GM18951 (cell line): ENCODE data around the gene RPP25L.

Source experiments
- POLR2A ChIP-seq: IDR thresholded peaks from 4 replicates; pipeline ENCODE4 v1.6.1; 2011; ENCODE audit warnings: mild to moderate bottlenecking; ENCODE audit not compliant: insufficient read length, insufficient read depth; ENCODE audit errors: extremely low read depth
- in situ Hi-C: fragments of 300-500 bp; cut with MboI; formaldehyde crosslinking; loops from one replicate; pipeline ENCODE4 v1.12.0; 2022; ENCODE audit warnings: low sequenced_read_pairs, mixed read lengths, inconsistent platforms; ENCODE audit not compliant: unreplicated experiment

Gene RPP25L

DNA sequence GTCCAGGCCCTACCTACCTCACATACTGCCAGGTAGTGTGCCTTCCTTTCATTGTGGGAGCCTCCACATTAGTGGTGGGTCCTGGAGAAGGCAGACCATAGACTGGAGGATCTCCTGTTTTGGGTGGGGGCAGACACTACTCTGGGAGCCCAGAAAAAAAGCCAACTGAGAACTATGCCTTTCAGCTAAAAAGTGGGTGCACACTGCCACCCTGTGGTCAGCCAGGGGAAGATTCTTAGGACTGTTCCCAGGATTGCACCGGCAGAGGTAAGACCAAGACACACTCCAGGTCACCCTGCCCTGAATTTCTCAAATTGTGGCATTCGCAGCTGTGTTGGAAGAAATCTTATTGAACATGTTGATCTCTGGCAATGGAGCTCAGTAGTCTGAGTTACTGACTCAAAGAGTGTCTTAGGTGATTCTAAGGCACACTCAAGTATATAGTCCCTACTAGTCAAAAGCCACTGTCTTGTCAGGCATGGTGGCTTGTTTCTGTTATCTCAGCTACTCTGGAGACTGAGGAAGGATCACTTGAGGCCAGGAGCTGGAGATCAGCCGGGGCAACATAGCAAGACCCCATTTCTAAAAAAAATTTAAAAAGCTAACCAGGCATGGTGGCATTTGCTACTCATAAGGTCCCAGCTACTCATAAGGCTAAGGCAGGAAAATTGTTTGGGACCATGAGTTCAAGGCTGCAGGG lies 22.1 kb upstream of the RPP25L start:
- in situ Hi-C loops: no loop called here

DNA sequence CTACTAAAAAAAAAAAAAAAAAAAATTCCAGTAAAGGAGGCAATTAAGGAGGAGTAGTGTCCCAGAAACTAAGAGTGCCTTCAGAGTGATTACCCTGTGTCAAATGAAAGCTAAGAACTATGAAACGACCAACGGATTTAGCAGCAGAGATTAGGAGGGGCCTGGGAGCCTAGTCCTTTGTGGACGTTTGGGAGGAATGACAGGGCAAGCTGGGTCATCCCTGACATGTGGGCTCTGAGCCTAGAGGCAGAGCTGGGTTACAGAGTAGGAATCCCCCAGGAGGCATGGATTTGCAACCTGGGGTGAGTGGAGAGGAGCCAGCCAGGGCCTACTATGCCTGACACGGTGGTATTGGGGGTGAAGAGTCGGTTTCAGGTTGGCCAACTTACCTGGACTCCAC lies 21.3 kb upstream of the RPP25L start:
- in situ Hi-C loops: no loop called here
- no peak for TF ChIP-seq POLR2A

More for the DNA sequence above, 22.1 kb upstream of the RPP25L start:
- no peak for TF ChIP-seq POLR2A

DNA sequence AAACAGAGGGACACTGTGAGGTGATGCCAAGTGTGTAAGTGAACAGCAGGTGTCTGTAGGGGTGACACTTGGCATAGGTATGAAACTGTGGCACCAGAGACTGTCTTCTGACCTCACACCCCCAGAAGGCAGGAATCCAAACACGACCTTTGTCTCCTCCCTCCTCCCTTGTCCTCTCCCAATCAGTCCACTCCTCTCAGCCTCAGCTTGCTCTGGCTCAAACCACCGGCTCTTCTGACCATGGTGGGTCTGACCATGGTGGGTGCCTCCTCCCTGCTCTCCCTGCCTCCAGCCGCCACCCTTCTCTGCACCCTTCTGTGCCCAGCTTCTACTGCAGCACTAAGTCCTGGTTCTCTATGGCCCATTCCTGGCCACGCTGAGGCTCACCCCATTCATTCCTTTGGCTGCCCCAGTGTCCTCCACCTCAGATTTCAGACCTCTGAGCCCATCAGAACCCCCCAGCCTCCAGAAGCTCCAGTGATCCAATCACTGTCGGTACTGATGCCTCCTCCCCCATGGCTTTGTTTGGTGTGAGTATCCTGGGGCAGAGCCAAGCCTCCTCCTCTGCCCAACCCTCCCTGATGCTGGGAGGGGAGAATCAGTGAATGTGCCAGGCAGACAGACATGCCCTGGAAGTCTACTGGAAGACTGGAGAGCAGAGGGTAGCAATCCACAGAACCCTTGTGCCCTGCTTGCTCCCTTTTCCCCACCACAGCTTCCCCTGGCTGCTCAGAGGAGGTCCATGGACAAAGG lies 18.7 kb upstream of the RPP25L start:
- in situ Hi-C loops: no loop called here
- TF ChIP-seq POLR2A: no peak

DNA sequence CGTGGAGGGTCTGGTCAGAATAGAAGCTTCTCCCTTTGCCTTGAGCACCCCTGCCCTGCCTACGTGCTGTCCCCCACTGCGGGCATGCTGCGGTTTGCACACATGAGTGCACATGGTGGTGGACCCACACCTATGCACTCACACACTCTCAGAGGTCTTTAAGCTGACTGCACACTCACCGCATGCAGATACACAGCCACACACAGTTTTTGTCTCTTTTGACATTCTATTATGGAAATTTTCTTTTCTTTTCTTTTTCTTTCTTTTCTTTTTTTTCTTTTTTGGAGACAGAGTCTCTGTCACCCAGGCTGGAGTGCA lies 17.6 kb upstream of the RPP25L start:
- TF ChIP-seq POLR2A: no peak
- in situ Hi-C loops: no loop called here

DNA sequence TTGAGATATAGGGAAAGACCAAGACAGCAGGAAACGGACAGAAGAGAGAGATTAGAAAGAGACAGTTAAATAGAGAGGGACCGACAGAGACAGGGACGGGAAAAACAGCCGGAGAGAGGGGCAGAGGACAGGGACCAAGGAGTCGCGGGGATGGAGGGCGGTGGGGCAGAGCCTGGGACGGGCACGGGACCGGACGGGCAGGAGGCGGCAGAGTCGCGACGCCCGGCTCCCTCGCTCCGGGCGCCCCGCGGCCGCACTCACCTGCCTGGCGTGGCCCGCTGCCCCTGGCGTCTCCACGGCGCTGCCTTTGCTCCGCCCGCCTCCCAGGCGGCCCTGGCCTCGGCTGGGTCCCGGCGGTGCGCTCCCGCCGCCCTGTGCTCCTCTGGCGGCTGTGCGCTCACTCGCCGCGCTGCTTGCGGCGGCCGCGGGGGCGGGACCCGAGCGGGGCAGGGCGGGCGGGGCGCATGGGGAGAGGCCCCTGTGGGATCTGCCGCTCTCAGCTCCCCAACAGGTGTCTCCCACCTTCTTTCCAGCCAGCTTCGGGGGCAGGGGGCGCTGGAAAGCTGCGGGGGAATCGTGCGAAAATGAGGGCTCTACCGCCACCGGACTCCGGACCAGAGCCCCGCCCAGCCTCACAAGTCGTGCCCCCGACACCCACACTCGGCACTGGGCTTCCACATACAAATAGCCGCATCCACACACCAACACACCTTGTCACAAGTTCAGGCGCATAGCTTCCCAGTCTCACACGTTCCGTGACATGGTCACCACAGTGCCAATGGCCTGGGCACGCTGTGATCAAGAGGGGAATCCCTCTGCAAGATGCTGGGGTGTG lies 17.0 kb upstream of the RPP25L start, which contains the start of gene ARID3C:
Gene ARID3C (minus strand): TSS at position 411 of the 835 bp plus-strand sequence. CDS start 1,052 bp downstream, outside the sequence.
- in situ Hi-C loops: no loop called here

DNA sequence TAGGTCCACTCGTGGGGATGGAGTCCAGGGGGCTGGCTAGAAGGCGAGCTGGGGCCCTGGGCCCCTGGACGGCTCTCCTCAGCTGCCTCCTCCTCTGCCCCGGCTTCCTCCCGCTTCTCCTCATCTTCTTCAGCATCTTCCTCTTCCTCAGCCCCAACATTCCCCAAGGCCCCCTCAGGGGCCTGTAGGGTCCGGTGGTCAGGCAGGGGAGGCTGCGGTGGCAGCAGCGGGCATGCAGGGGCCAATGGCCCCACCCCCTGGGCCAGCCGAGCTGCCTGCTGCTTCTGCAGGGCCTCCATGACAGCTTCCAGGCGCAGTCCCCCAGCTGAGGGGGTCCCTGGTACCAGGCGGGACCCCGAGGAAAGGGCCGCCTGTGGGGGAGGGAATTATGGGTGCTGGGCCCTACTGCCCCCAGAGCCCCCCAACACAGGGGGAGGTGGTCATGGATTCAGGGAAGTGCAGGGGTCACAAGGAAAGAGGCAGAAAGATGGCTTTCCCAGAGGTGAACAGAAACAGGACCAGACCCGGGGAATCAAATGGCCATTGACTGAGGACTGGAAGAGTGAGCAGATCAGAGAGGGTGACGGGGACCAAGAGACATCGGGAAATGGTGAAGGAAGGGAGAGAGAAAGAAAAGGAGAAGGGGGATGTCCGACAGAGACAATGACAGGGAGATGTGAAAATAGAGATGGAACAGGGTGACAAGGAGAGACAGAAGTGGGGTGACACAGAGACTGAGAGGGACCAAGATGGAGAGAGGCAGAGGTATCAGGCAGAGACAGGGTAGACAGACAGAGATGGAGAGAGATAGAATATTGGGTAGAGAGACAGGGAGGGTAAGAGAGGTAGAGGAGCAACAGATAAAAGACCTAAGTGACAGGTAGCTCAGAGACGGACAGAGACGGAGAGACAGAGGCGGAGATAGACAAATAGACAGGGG lies 16.1 kb upstream of the RPP25L start:
- in situ Hi-C loops: no loop called here
- TF ChIP-seq POLR2A: no peak

More for the DNA sequence above, 17.0 kb upstream of the RPP25L start, which contains the start of gene ARID3C:
- TF ChIP-seq POLR2A: no peak

DNA sequence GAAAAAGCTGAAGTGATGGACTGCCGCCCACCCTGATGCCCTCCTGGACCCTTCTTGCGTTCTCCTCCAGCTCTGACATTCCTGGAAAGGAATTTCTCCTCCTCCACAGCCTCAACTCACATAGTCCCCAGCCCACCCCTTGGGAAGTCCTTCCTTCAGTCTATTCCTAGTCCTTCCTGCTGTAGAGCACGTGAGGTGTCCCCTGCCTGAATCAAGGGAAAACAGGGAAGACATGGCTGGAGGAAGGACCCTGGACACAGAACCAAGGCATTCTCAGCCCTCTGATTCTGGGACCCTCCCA lies 13.2 kb upstream of the RPP25L start:
- TF ChIP-seq POLR2A: no peak
- in situ Hi-C loops: no loop called here

DNA sequence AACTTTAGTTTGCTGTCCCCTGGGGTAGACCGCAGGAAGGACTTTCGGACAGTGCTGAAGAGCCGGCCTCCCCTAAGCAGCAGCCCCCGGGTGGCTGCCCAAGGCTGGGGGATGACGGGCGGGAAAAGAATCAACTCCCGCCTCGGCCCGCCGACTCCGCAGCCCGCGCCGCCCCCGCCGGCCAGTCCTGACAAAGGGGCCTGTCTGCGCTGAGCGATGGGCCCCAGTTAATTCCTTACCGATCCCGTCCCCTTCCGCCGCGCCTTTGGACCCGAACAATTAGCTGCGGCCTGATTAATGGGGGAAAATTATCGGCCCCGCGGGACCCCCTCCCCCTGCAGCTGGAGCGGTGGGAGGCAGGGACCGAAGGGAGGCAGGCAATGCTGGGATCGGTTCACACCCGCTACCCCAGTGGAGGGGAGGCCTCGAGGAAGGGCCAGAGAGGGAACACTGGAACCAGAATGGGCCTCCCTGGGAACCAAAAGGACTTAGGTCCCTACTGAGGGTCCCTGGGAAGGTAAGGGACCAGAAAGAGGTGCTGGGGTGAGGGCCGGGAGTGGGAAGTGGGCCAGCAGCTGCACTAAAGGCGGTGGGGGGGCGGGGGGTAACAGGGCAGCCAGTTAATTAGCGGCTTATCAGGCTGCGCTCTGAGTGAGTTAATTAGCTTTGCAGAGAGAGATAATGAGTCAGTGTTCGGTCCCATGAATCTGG lies 12.7 kb upstream of the RPP25L start:
- in situ Hi-C loops: no loop called here
- TF ChIP-seq POLR2A: no peak

DNA sequence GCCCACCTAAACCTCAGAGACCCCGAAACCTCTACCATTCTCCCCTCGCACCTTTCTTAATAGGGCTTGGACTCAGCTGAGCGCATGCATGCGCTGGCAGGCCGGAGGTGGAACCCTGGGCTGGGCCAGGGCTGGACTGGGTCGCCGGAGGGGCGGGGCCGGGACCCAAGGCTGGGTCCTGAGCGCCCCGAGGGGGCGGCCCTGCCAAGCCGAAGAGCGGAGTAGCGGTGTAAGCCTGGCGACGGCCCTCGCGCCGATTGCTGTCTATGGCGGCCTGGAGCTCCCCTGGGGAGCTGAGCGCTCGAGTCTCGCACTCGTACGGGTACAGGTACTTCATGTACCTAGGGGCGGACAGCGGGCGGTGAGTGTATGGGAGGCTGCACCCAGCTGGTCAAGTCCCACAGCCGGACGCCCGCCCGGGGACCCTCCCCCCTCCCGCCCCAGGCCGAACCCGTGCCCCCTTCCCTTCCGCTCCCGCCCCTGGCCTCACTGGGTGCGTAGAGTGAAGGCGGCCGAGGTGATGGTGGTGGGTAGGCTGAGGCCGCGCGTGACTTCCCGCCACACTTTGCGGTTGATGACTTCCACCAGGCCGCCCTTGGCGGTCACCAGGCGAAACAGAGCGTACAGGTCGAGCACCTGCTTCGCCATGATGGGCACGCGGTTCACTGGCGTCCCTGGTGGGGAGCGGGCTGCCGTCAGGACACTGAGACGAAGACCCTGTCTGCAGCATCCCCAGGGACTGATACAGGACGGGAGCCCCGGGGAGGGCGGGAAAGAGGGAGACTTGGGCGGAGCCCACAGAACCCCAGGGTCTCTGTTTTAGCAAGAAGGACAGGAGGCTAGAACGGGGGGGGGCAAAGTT lies 11.7 kb upstream of the RPP25L start:
- no peak for TF ChIP-seq POLR2A
- in situ Hi-C loops: no loop called here

DNA sequence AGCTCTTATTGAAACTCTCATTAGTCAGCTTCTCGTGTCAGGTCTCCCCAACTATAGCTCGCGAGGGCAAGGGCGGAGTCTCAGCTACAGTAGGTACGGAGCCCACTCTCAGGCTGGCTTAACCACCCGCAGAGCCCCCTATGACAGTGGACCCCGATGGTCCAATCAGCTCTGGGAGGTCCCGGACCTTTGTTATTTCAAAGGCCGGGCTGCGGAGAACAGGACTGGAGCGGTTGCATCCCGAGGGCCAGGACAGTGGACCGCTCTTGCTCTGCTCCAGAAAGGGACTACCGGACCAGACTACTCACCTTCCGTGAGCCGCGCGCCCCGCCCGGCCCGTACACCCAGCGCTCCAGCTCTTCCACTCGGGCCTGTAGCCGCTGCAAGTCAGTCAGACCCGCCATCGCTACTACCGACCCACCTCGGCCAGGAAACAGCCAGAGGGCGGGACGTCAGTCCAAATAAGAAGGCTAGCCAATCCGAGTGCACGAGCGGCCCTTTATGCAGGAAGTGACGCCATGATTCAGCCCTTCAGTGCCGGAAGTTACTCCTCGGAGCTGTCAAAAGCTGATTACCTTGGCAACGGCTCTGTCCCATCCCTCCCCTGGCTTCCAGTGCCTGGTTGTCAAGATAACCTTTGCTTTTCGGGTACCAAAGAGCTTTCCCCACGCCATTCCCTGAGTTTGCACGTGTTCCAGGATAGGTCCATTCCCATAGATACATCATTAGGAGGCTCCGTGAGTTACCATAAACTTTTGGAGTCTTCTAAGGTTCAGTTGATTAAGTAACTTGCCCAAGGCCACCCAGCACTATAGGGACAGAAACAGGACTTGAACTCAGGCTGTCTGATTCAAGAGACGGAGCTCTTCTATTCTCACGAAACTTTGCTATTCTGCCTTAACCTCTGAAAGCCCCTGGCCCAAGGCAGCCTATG lies 8.4 kb upstream of the RPP25L start, which contains the start of gene DCTN3:
Gene DCTN3 (minus strand): TSS at position 435 of the 934 bp plus-strand sequence. CDS start 31 bp downstream, at position 404.
- in situ Hi-C loops: no loop called here
- peak; percentile 77 for TF ChIP-seq POLR2A
